ENCODE measurements around the gene PSMD6.

The PSMD6 gene

GRCh38 chr3:64059484-64060175, 36.3 kb upstream of the PSMD6 start:
- H2BK12ac ChIP-seq (ENCODE audit: low read length in 2 of 2): no peak overlapping the region
- peaks cover 0 to 2% of the 10 kb centered on the region in 2 experiments for H3K27me3 ChIP-seq (ENCODE audit: control insufficient read depth in 1 of 2, insufficient read depth in 1 of 2, low read length in 2 of 2)
- no peak for DNase-seq
- H4K91ac ChIP-seq (ENCODE audit: low read length): no peak overlapping the region
- no peaks in the 10 kb centered on the region for H3K9me3 ChIP-seq (ENCODE audit: control insufficient read depth, low read length)
- H3K79me1 ChIP-seq (replicated peaks; ENCODE audit: low read length, poor library complexity, severe bottlenecking): no peaks in the 10 kb centered on the region
- H3K36me3 ChIP-seq (ENCODE audit: control insufficient read depth in 1 of 2, insufficient read depth in 2 of 2, low read depth in 1 of 2, low read length in 2 of 2): no peaks in the 10 kb centered on the region
- 97% methylated on average over 3 of the region's 3 CpGs for WGBS
- no peak overlapping the region for H4K8ac ChIP-seq (ENCODE audit: low read length)
- H3K18ac ChIP-seq (ENCODE audit: low read depth in 1 of 2, low read length in 2 of 2): no peak overlapping the region
- H2AFZ ChIP-seq (ENCODE audit: low read depth, low read length): no peak overlapping the region
- H3K4me3 ChIP-seq (ENCODE audit: insufficient read depth in 1 of 2, low read depth in 1 of 2, low read length in 2 of 2): no peak overlapping the region
- H2AK5ac ChIP-seq (ENCODE audit: low read length, severe bottlenecking): no peak overlapping the region
- no peak overlapping the region for H3K23ac ChIP-seq (ENCODE audit: low read length in 2 of 2)
- no peak overlapping the region for H2BK120ac ChIP-seq (ENCODE audit: low read depth, low read length)
- no peak overlapping the region for H3K14ac ChIP-seq (ENCODE audit: low read length in 2 of 2)
- peaks cover 2% of the 10 kb centered on the region for H3K4me1 ChIP-seq (ENCODE audit: control insufficient read depth, insufficient read depth, low read depth, low read length)
- H3K4me2 ChIP-seq (ENCODE audit: low read length, poor library complexity, severe bottlenecking): no peak overlapping the region
- H2BK15ac ChIP-seq (ENCODE audit: low read depth, poor library complexity, severe bottlenecking): no peak overlapping the region
- H3K27ac ChIP-seq (ENCODE audit: low read length, poor library complexity, severe bottlenecking): no peak overlapping the region
- no peak overlapping the region for H2BK5ac ChIP-seq (ENCODE audit: low read depth, low read length, poor library complexity, severe bottlenecking)
- H3K9ac ChIP-seq (ENCODE audit: low read length): no peak overlapping the region
- H3K4ac ChIP-seq (ENCODE audit: low read depth in 1 of 2, low read length in 2 of 2): no peak overlapping the region

GRCh38 chr3:64058566-64058965, 35.3 kb upstream of the PSMD6 start:
- Histone ChIP-seq H3K23ac (ENCODE audit: low read length in 2 of 2) (no peak overlapping the region), H3K4me3 (ENCODE audit: insufficient read depth in 1 of 2, low read depth in 1 of 2, low read length in 2 of 2) (no peak overlapping the region), H3K18ac (ENCODE audit: low read depth in 1 of 2, low read length in 2 of 2) (no peak overlapping the region), H4K91ac (ENCODE audit: low read length) (no peak overlapping the region), H3K14ac (ENCODE audit: low read length in 2 of 2) (no peak overlapping the region), H4K8ac (ENCODE audit: low read length) (no peak overlapping the region), H2BK15ac (ENCODE audit: low read depth, poor library complexity, severe bottlenecking) (no peak overlapping the region), H2BK5ac (ENCODE audit: low read depth, low read length, poor library complexity, severe bottlenecking) (no peak overlapping the region), H3K36me3 (ENCODE audit: control insufficient read depth in 1 of 2, insufficient read depth in 2 of 2, low read depth in 1 of 2, low read length in 2 of 2) (no peaks in the 10 kb centered on the region), H3K4me1 (ENCODE audit: control insufficient read depth, insufficient read depth, low read depth, low read length) (no peaks in the 10 kb centered on the region), H2BK120ac (ENCODE audit: low read depth, low read length) (no peak overlapping the region), H3K9me3 (ENCODE audit: control insufficient read depth, low read length) (no peaks in the 10 kb centered on the region), H3K27ac (ENCODE audit: low read length, poor library complexity, severe bottlenecking) (no peak overlapping the region), H2BK12ac (ENCODE audit: low read length in 2 of 2) (no peak overlapping the region), H3K27me3 (ENCODE audit: control insufficient read depth in 1 of 2, insufficient read depth in 1 of 2, low read length in 2 of 2) (peaks cover 0 to 2% of the 10 kb centered on the region in 2 experiments), H3K9ac (ENCODE audit: low read length) (no peak overlapping the region), H2AK5ac (ENCODE audit: low read length, severe bottlenecking) (no peak overlapping the region), H3K4me2 (ENCODE audit: low read length, poor library complexity, severe bottlenecking) (no peak overlapping the region), H3K4ac (ENCODE audit: low read depth in 1 of 2, low read length in 2 of 2) (no peak overlapping the region), H2AFZ (ENCODE audit: low read depth, low read length) (no peak overlapping the region), H3K79me1 (replicated peaks; ENCODE audit: low read length, poor library complexity, severe bottlenecking) (no peaks in the 10 kb centered on the region)
- no peak for DNase-seq
- WGBS: 93% methylated on average over 2 of the region's 4 CpGs

GRCh38 chr3:64057231-64057630, 33.9 kb upstream of the PSMD6 start:
- no peak overlapping the region for H3K18ac ChIP-seq (ENCODE audit: low read depth in 1 of 2, low read length in 2 of 2)
- no peak overlapping the region for H3K4me2 ChIP-seq (ENCODE audit: low read length, poor library complexity, severe bottlenecking)
- H3K14ac ChIP-seq (ENCODE audit: low read length in 2 of 2): no peak overlapping the region
- H3K4me3 ChIP-seq (ENCODE audit: insufficient read depth in 1 of 2, low read depth in 1 of 2, low read length in 2 of 2): no peak overlapping the region
- H2AFZ ChIP-seq (ENCODE audit: low read depth, low read length): no peak overlapping the region
- H3K27ac ChIP-seq (ENCODE audit: low read length, poor library complexity, severe bottlenecking): no peak overlapping the region
- H2BK120ac ChIP-seq (ENCODE audit: low read depth, low read length): no peak overlapping the region
- no peak for DNase-seq
- H2BK12ac ChIP-seq (ENCODE audit: low read length in 2 of 2): no peak overlapping the region
- H3K4ac ChIP-seq (ENCODE audit: low read depth in 1 of 2, low read length in 2 of 2): no peak overlapping the region
- no peaks in the 10 kb centered on the region for H3K36me3 ChIP-seq (ENCODE audit: control insufficient read depth in 1 of 2, insufficient read depth in 2 of 2, low read depth in 1 of 2, low read length in 2 of 2)
- no peak overlapping the region for H2BK5ac ChIP-seq (ENCODE audit: low read depth, low read length, poor library complexity, severe bottlenecking)
- no peaks in the 10 kb centered on the region for H3K79me1 ChIP-seq (replicated peaks; ENCODE audit: low read length, poor library complexity, severe bottlenecking)
- no peaks in the 10 kb centered on the region for H3K27me3 ChIP-seq (ENCODE audit: control insufficient read depth in 1 of 2, insufficient read depth in 1 of 2, low read length in 2 of 2)
- H2AK5ac ChIP-seq (ENCODE audit: low read length, severe bottlenecking): no peak overlapping the region
- no peak overlapping the region for H3K9ac ChIP-seq (ENCODE audit: low read length)
- no peak overlapping the region for H3K23ac ChIP-seq (ENCODE audit: low read length in 2 of 2)
- H2BK15ac ChIP-seq (ENCODE audit: low read depth, poor library complexity, severe bottlenecking): no peak overlapping the region
- 83% methylated on average over 2 of the region's 4 CpGs for WGBS
- no peak overlapping the region for H4K8ac ChIP-seq (ENCODE audit: low read length)
- H4K91ac ChIP-seq (ENCODE audit: low read length): no peak overlapping the region
- no peaks in the 10 kb centered on the region for H3K9me3 ChIP-seq (ENCODE audit: control insufficient read depth, low read length)
- no peaks in the 10 kb centered on the region for H3K4me1 ChIP-seq (ENCODE audit: control insufficient read depth, insufficient read depth, low read depth, low read length)

DNA sequence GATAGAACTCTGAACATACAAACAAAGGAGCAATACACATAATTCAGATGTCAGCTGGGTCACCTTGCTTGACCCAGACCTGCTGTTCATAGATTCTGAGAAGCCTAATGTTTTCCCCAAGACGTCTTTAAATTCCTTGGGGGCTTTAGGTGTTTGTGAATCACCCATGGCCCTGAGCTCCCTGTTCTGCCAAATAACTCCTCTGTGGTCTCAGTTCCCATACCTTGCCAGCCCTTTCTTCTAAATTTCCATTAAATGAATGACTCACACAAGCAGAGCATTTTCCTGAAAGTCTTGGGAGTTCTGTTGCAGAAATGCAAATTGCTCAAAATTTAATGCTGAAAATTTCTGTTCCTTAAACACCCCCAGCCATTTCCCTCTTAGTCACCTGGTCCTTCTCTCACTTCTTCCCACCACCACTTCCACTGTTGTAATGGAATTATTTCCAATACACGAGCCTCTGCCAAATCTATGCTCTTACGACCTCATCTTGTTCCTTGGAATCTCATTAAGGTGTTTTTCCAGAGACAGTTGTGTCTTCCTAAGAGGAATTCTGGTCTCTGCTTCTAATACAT, 33.4 kb upstream of the PSMD6 start:
- no peak overlapping the region for H3K4me2 ChIP-seq (ENCODE audit: low read length, poor library complexity, severe bottlenecking)
- H3K14ac ChIP-seq (ENCODE audit: low read length in 2 of 2): no peak overlapping the region
- H2BK5ac ChIP-seq (ENCODE audit: low read depth, low read length, poor library complexity, severe bottlenecking): no peak overlapping the region
- no peak overlapping the region for H2AFZ ChIP-seq (ENCODE audit: low read depth, low read length)
- H3K9me3 ChIP-seq (ENCODE audit: control insufficient read depth, low read length): no peaks in the 10 kb centered on the region
- H4K91ac ChIP-seq (ENCODE audit: low read length): no peak overlapping the region
- no peaks in the 10 kb centered on the region for H3K4me1 ChIP-seq (ENCODE audit: control insufficient read depth, insufficient read depth, low read depth, low read length)
- no peak overlapping the region for H3K18ac ChIP-seq (ENCODE audit: low read depth in 1 of 2, low read length in 2 of 2)
- no peak overlapping the region for H3K27ac ChIP-seq (ENCODE audit: low read length, poor library complexity, severe bottlenecking)
- no peak overlapping the region for H3K4me3 ChIP-seq (ENCODE audit: insufficient read depth in 1 of 2, low read depth in 1 of 2, low read length in 2 of 2)
- no peaks in the 10 kb centered on the region for H3K36me3 ChIP-seq (ENCODE audit: control insufficient read depth in 1 of 2, insufficient read depth in 2 of 2, low read depth in 1 of 2, low read length in 2 of 2)
- no peak overlapping the region for H2BK12ac ChIP-seq (ENCODE audit: low read length in 2 of 2)
- H2BK120ac ChIP-seq (ENCODE audit: low read depth, low read length): no peak overlapping the region
- H2AK5ac ChIP-seq (ENCODE audit: low read length, severe bottlenecking): no peak overlapping the region
- H3K79me1 ChIP-seq (replicated peaks; ENCODE audit: low read length, poor library complexity, severe bottlenecking): no peaks in the 10 kb centered on the region
- DNase-seq: peak; percentile 36
- no peak overlapping the region for H4K8ac ChIP-seq (ENCODE audit: low read length)
- no peak overlapping the region for H3K4ac ChIP-seq (ENCODE audit: low read depth in 1 of 2, low read length in 2 of 2)
- H2BK15ac ChIP-seq (ENCODE audit: low read depth, poor library complexity, severe bottlenecking): no peak overlapping the region
- H3K9ac ChIP-seq (ENCODE audit: low read length): no peak overlapping the region
- H3K23ac ChIP-seq (ENCODE audit: low read length in 2 of 2): no peak overlapping the region
- 53% methylated on average over 1 of the region's 3 CpGs for WGBS
- no peaks in the 10 kb centered on the region for H3K27me3 ChIP-seq (ENCODE audit: control insufficient read depth in 1 of 2, insufficient read depth in 1 of 2, low read length in 2 of 2)

Measured in mesenchymal stem cell (in vitro differentiated cells and primary cell).